OCI-LY1 (cell line): Measurements from ENCODE around the gene VPREB1.

Source experiments
- H2AFZ ChIP-seq: fragments of 200-600 bp; sonication (generic), shearing (Covaris generic); 2 replicates; pipeline ENCODE4 v1.6.0; 2014; ENCODE audit warnings: antibody characterized with exemption, mild to moderate bottlenecking, low read length
- H3F3A ChIP-seq: fragments of 200-600 bp; sonication (generic), shearing (Covaris generic); 2 replicates; pipeline ENCODE4 v1.6.0; 2014; ENCODE audit warnings: mild to moderate bottlenecking, antibody characterized with exemption, low read length, moderate library complexity; ENCODE audit not compliant: insufficient read depth
- H3K27ac ChIP-seq: fragments of 200-600 bp; sonication (generic); 2 replicates; pipeline ENCODE4 v1.5.1; 2014; ENCODE audit warnings: low read length, mixed run types, mild to moderate bottlenecking, low read depth; ENCODE audit not compliant: poor library complexity, severe bottlenecking
- H3K27me3 ChIP-seq: fragments of 200-600 bp; sonication (generic); 2 replicates; pipeline ENCODE4 v1.6.0; 2014; ENCODE audit warnings: antibody characterized with exemption, mild to moderate bottlenecking, low read length, moderate library complexity; ENCODE audit not compliant: insufficient read depth
- H3K36me3 ChIP-seq: fragments of 200-600 bp; sonication (generic); 2 replicates; pipeline ENCODE4 v1.6.1; 2014; ENCODE audit warnings: mild to moderate bottlenecking, antibody characterized with exemption, low read length, moderate library complexity, mixed read lengths; ENCODE audit not compliant: insufficient read depth
- H3K4me1 ChIP-seq: fragments of 200-600 bp; sonication (generic); 2 replicates; pipeline ENCODE4 v1.5.1; 2014; ENCODE audit warnings: mild to moderate bottlenecking, low read length, moderate library complexity; ENCODE audit not compliant: insufficient read depth, severe bottlenecking
- H3K4me2 ChIP-seq: fragments of 200-600 bp; sonication (generic), shearing (Covaris generic); 2 replicates; pipeline ENCODE4 v1.6.1; 2014; ENCODE audit warnings: low read length
- H3K4me3 ChIP-seq: fragments of 200-600 bp; sonication (generic); 2 replicates; pipeline ENCODE4 v1.5.1; 2014; ENCODE audit warnings: low read length, low read depth, mild to moderate bottlenecking, mixed read lengths; ENCODE audit not compliant: poor library complexity, severe bottlenecking
- H3K79me2 ChIP-seq: fragments of 200-600 bp; shearing (Covaris generic); 2 replicates; pipeline ENCODE4 v1.6.1; 2016; ENCODE audit warnings: mixed run types, low read length, mixed read lengths; ENCODE audit not compliant: insufficient read depth
- H3K9ac ChIP-seq: fragments of 200-600 bp; sonication (generic), shearing (Covaris generic); 2 replicates; pipeline ENCODE4 v1.6.1; 2014; ENCODE audit warnings: mild to moderate bottlenecking, low read length, mixed read lengths
- H3K9me2 ChIP-seq: fragments of 200-600 bp; sonication (generic), shearing (Covaris generic); 2 replicates; pipeline ENCODE4 v1.6.1; 2014; ENCODE audit warnings: low read depth, mild to moderate bottlenecking, low read length, mixed read lengths
- H3K9me3 ChIP-seq: fragments of 200-600 bp; shearing (Covaris generic); 2 replicates; pipeline ENCODE4 v1.6.1; 2014; ENCODE audit warnings: low read length, mixed read lengths
- H4K20me1 ChIP-seq: fragments of 200-600 bp; sonication (generic), shearing (Covaris generic); 2 replicates; pipeline ENCODE4 v1.6.0; 2016; ENCODE audit warnings: mild to moderate bottlenecking, low read length; ENCODE audit not compliant: insufficient read depth
- CTCF ChIP-seq: fragments of 200-600 bp; sonication (generic), shearing (Covaris generic); IDR thresholded peaks from 2 replicates; pipeline ENCODE4 v1.5.1; 2017; ENCODE audit warnings: mild to moderate bottlenecking, antibody characterized with exemption, low read length, moderate library complexity, mixed read lengths
- EZH2 ChIP-seq: fragments of 200-600 bp; sonication (generic), shearing (Covaris generic); IDR thresholded peaks from 2 replicates; pipeline ENCODE4 v1.8.0; 2017; ENCODE audit warnings: borderline replicate concordance, mixed run types, mild to moderate bottlenecking, antibody characterized with exemption, low read length, moderate library complexity, mixed read lengths

VPREB1 gene

GRCh38 chr22:22241554-22241898 lies 3.1 kb upstream of the VPREB1 start:
- H4K20me1 ChIP-seq, result no peaks in the 10 kb centered on the region
- H3K79me2 ChIP-seq, result no peaks in the 10 kb centered on the region
- H3F3A ChIP-seq, result no peaks in the 10 kb centered on the region
- H3K27ac ChIP-seq, result no peak overlapping the region
- TF ChIP-seq CTCF (no peak), EZH2 (no peak)
- peaks cover 37% of the 10 kb centered on the region for H3K4me1 ChIP-seq
- H3K36me3 ChIP-seq, result no peaks in the 10 kb centered on the region
- H3K4me3 ChIP-seq, result no peak overlapping the region
- H3K9ac ChIP-seq, result no peak overlapping the region
- H3K9me3 ChIP-seq, result no peaks in the 10 kb centered on the region
- no peak overlapping the region for H2AFZ ChIP-seq
- no peaks in the 10 kb centered on the region for H3K9me2 ChIP-seq
- H3K4me2 ChIP-seq, result no peak overlapping the region
- no peaks in the 10 kb centered on the region for H3K27me3 ChIP-seq

- H3K4me1 ChIP-seq, result peaks cover 38% of the 10 kb centered on the region
These were observed 2.1 kb upstream of the VPREB1 start for GRCh38 chr22:22242488-22242887.

GRCh38 chr22:22243033-22243680 lies 1.4 kb upstream of the VPREB1 start:
- Histone ChIP-seq H3F3A (no peaks in the 10 kb centered on the region), H3K4me3 (no peak overlapping the region), H3K79me2 (no peaks in the 10 kb centered on the region), H3K27ac (no peak overlapping the region), H4K20me1 (no peaks in the 10 kb centered on the region), H3K27me3 (no peaks in the 10 kb centered on the region), H3K9ac (no peak overlapping the region), H3K36me3 (no peaks in the 10 kb centered on the region), H2AFZ (no peak overlapping the region), H3K9me3 (no peaks in the 10 kb centered on the region), H3K9me2 (no peaks in the 10 kb centered on the region), H3K4me1 (peaks cover 38% of the 10 kb centered on the region), H3K4me2 (no peak overlapping the region)
- no peak for TF ChIP-seq EZH2
- no peak for TF ChIP-seq CTCF

More at GRCh38 chr22:22242488-22242887, 2.1 kb upstream of the VPREB1 start:
- Histone ChIP-seq H3K9ac (no peak overlapping the region), H3K9me2 (no peaks in the 10 kb centered on the region), H3K27me3 (no peaks in the 10 kb centered on the region), H3F3A (no peaks in the 10 kb centered on the region), H3K79me2 (no peaks in the 10 kb centered on the region), H3K27ac (no peak overlapping the region), H3K4me3 (no peak overlapping the region), H4K20me1 (no peaks in the 10 kb centered on the region), H3K36me3 (no peaks in the 10 kb centered on the region), H3K9me3 (no peaks in the 10 kb centered on the region), H2AFZ (no peak overlapping the region), H3K4me2 (no peak overlapping the region)
- no peak for TF ChIP-seq CTCF
- TF ChIP-seq EZH2, result no peak
